K562 (cell line): ENCODE data around the gene PITPNB.

Source experiments
- ATF1 ChIP-seq, 2 experiments: fragments of 450-650 bp in 1 of 2; IDR thresholded peaks; 2 replicates each; pipeline ENCODE4 v1.6.1; 2016; ENCODE audit warnings: missing compliant biosample characterization in 1 of 2, missing genetic modification characterization in 1 of 2
- ATF3 ChIP-seq, 2 experiments: fragments of 450-650 bp in 1 of 2; sonication (generic) in 1 of 2; formaldehyde crosslinking in 1 of 2; IDR thresholded peaks in 1 of 2; conservative IDR thresholded peaks in 1 of 2; 2 replicates each; pipeline versions ENCODE4 v1.6.1 to v1.8.1; 2016 to 2023; ENCODE audit warnings: mild to moderate bottlenecking in 2 of 2, moderate library complexity in 2 of 2, inconsistent platforms in 1 of 2, missing genetic modification reagents in 1 of 2
- CEBPG ChIP-seq, 3 experiments: fragments of 200-800 bp in 1 of 3; sonication (Bioruptor generic) in 1 of 3; sonication (generic) in 1 of 3; formaldehyde crosslinking in 1 of 3; IDR thresholded peaks in 2 of 3; conservative IDR thresholded peaks in 1 of 3; 2 replicates each; pipeline versions ENCODE4 v1.6.1 to v1.8.0; 2016 to 2022; ENCODE audit warnings: missing compliant biosample characterization in 2 of 3, missing genetic modification characterization in 2 of 3, mild to moderate bottlenecking in 1 of 3, missing genetic modification reagents in 1 of 3
- CHD2 ChIP-seq: IDR thresholded peaks from 2 replicates; pipeline ENCODE4 v1.6.1; 2011; ENCODE audit warnings: low read depth, low read length
- CTCF ChIP-seq, 3 experiments: IDR thresholded peaks in 2 of 3; conservative IDR thresholded peaks in 1 of 3; 2 replicates each; pipeline ENCODE4 v1.5.1; 2011 to 2012; ENCODE audit warnings: low read length in 3 of 3, mild to moderate bottlenecking in 3 of 3, control low read depth in 2 of 3, improper control_type of control experiment in 1 of 3, inconsistent platforms in 1 of 3, low read depth in 1 of 3, mixed read lengths in 1 of 3, moderate library complexity in 1 of 3; ENCODE audit not compliant: insufficient read depth in 2 of 3
- ELF4 ChIP-seq: fragments of 450-650 bp; formaldehyde crosslinking; IDR thresholded peaks from 2 replicates; pipeline ENCODE4 v1.4.0; 2022; ENCODE audit warnings: missing genetic modification characterization
- FOSL1 ChIP-seq: fragments of 200-800 bp; sonication (Bioruptor generic); conservative IDR thresholded peaks from 2 replicates; pipeline ENCODE4 v1.6.1; 2016; ENCODE audit warnings: missing genetic modification characterization, missing compliant biosample characterization
- NFIC ChIP-seq: fragments of 450-650 bp; IDR thresholded peaks from 2 replicates; pipeline ENCODE4 v1.6.1; 2017; ENCODE audit warnings: mild to moderate bottlenecking, inconsistent platforms
- POLR2AphosphoS5 ChIP-seq: IDR thresholded peaks from 2 replicates; pipeline ENCODE4 v1.6.1; 2011; ENCODE audit warnings: mild to moderate bottlenecking, low read depth, low read length, moderate library complexity; ENCODE audit not compliant: control insufficient read depth, insufficient read depth
- RHOXF2B ChIP-seq: fragments of 250-450 bp; sonication (Bioruptor Pico); conservative IDR thresholded peaks from 2 replicates; pipeline ENCODE4 v1.5.1; 2021
- THRA ChIP-seq: fragments of 450-650 bp; IDR thresholded peaks from 2 replicates; pipeline ENCODE4 v1.6.1; 2017; ENCODE audit warnings: mild to moderate bottlenecking, moderate library complexity

DNA sequence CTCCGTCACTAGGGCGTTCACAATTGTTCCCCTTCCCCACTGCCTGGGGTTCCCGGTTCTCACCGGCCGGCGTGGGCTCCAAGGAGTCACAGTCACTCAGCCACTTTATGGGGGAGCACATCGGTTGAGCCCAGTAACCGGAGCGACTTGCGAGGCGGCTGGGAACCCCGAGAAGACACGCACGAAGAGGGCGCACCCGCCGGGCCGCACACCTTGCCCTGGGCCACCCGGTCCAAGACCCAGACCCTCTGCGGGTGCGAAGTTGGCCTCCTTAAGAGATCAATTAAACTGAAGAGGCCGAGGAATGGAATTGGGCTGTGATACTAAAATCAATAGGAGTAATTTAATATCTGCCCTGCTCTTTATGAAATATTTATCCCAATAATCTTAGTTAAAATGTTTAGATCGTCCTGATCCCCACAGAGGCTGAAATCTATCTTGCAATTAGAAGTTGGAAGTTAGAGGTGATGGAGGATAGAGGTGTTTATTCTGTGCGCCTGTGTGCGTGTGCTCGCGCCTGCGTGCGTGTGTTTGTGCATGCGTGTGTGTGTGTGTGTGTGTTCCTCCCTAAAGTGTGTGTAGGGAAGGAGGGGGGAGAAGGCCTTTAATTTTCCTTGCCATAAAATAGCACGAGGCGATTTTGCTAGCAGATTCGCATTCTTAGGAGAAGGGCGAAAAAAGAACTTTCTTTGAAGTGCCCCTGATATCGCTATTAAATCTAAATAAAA lies 116.5 kb downstream of the PITPNB start:
- TF ChIP-seq ELF4 (no peak), POLR2AphosphoS5 (no peak), THRA (no peak), CHD2 (no peak), FOSL1 (tag) (no peak), ATF1 (CRISPR knock-in tag; IDR thresholded peaks at IDR 0.05) (no peak), ATF1 (tag; IDR thresholded peaks at IDR 0.05) (no peak), ATF3 (IDR thresholded peaks at IDR 0.05) (no peak), ATF3 (CRISPR knock-in tag; conservative IDR thresholded peaks at IDR 0.05) (no peak), RHOXF2B (CRISPR knock-in tag) (no peak), NFIC (no peak), CTCF (IDR thresholded peaks at IDR 0.05 in 2 of 3, conservative IDR thresholded peaks at IDR 0.05 in 1 of 3; ENCODE audit: insufficient read depth in 2 of 3, low read depth in 1 of 3, low read length in 3 of 3) (no peak), CEBPG (CRISPR knock-in tag; IDR thresholded peaks at IDR 0.05) (no peak), CEBPG (tag; conservative IDR thresholded peaks at IDR 0.05 in 1 of 2, IDR thresholded peaks at IDR 0.05 in 1 of 2) (no peak)
